Measurements from ENCODE around the gene HM13. TPM values are rescaled to one million over a fixed set of nuclear protein-coding genes. Genes with fewer than 3 reads are reported as not detected.

Gene HM13
- total and polyA plus RNA-seq, 9 of the 15 experiments (the other 6 are each of a cell fraction or from before 2014, with no cell fraction given): 7.7 to 136 (median 74.5) TPM

GRCh38 chr20:31608251-31608945 lies 94.2 kb downstream of the HM13 start (continued):
- no peak for TF ChIP-seq THAP12 (CRISPR knock-in tag; IDR thresholded peaks at IDR 0.05)
- no peak for TF ChIP-seq HEY1 (CRISPR knock-in tag; IDR thresholded peaks at IDR 0.05; ENCODE audit: borderline replicate concordance)
- no peak for TF ChIP-seq RFX1 (IDR thresholded peaks at IDR 0.05)
- TF ChIP-seq SRSF7 (optimal IDR thresholded peaks at IDR 0.05; ENCODE audit: low read depth, low read length): no peak
- TF ChIP-seq ZNF41 (CRISPR knock-in tag; conservative IDR thresholded peaks at IDR 0.05): no peak
- TF ChIP-seq MCM2 (IDR thresholded peaks at IDR 0.05; ENCODE audit: low read depth): no peak
- TF ChIP-seq KAT2B (IDR thresholded peaks at IDR 0.05; ENCODE audit: low read depth, low read length): no peak
- peak; percentile 21; the same call in 1 of the 2 replicates for TF ChIP-seq MBD2 (IDR thresholded peaks at IDR 0.05; ENCODE audit: borderline replicate concordance, low read depth)
- TF ChIP-seq RBM22 (IDR thresholded peaks at IDR 0.05; ENCODE audit: low read depth, low read length, poor library complexity, severe bottlenecking): peak; percentile 80
- no peak for TF ChIP-seq ZFP1 (CRISPR knock-in tag; IDR thresholded peaks at IDR 0.05)
- peak; percentile 92 for TF ChIP-seq TFAP4 (CRISPR knock-in tag; IDR thresholded peaks at IDR 0.05; ENCODE audit: borderline replicate concordance)
- TF ChIP-seq NR4A1 (CRISPR knock-in tag; IDR thresholded peaks at IDR 0.05): no peak
- no peak for TF ChIP-seq NR4A1 (tag; IDR thresholded peaks at IDR 0.05)
- TF ChIP-seq ZNF24 (IDR thresholded peaks at IDR 0.05): peak; percentile 91
- no peak for TF ChIP-seq FOXP1 (CRISPR knock-in tag; IDR thresholded peaks at IDR 0.05)
- no peak for TF ChIP-seq HMBOX1 (IDR thresholded peaks at IDR 0.05)
- no peak for TF ChIP-seq IRF9 (tag; IDR thresholded peaks at IDR 0.05)
- TF ChIP-seq NR0B1 (IDR thresholded peaks at IDR 0.05; ENCODE audit: partially characterized antibody): no peak
- no peak for TF ChIP-seq SP2 (IDR thresholded peaks at IDR 0.05; ENCODE audit: extremely low read depth, low read depth, low read length, poor library complexity, severe bottlenecking)
- TF ChIP-seq MAX (CRISPR knock-in tag; IDR thresholded peaks at IDR 0.05): peak; percentile 53
- no peak for TF ChIP-seq ZNF239 (CRISPR knock-in tag; IDR thresholded peaks at IDR 0.05)
